Stimulated activated CD4-positive, alpha-beta T cell treated with anti-CD3 and anti-CD28 coated beads, Interleukin-1b, Interleukin-23, amount 100 ng/mL, for 4 hours (primary cell): ENCODE measurements around the gene CDK5RAP3.
"Not testable (repeated sequence)": the region's sequence is repeated elsewhere in the genome, so short reads cannot be mapped to it uniquely, and the experiment has no call there.

Experiments used
- DNase-seq, 2 donors: peaks; one replicate each; pipeline ENCODE4 v3.0.0-alpha.2; 2020; ENCODE audit warnings: low read depth in 2 of 2

Gene CDK5RAP3

GRCh38 chr17:47970725-47971499 lies at the start of gene CDK5RAP3:
TSS of gene CDK5RAP3 (plus strand) at chr17:47971113. CDS start at chr17:47971147, 34 bp downstream.
- DNase-seq: peak; percentile 97 to 98

- no peak for DNase-seq
These were observed 45.9 kb upstream of the CDK5RAP3 start for GRCh38 chr17:47924785-47925677.

- DNase-seq: no peak
These were observed 45.3 kb upstream of the CDK5RAP3 start for GRCh38 chr17:47925678-47925988.

DNA sequence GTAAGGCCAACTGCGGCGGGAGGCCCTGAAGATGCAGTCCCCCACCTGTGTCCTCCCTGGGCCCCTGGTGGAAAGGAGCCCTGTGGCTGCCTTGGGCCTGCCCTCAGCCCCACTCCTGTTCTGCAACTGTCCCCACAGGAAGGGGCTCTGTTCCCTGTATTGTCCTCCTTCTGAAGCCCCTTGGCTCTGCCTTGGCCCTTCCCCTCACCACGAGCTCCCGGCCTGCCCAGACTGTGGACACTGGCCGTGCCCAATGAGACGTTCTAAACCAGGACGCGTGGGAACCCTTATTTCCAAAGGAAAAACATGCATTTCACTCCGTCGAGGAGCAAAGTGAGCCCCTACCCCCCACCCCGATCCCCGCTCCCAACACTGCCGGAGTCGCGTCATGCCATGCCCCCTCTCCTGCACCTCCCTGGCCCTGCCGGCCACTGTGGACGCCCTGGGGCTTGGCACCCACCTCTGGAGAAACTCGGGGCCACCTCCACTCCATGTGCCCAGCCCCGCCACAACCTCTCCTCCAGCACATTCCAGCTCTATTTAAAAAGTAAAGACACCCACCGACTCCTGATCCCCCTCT lies 43.0 kb upstream of the CDK5RAP3 start:
- DNase-seq: no peak

DNA sequence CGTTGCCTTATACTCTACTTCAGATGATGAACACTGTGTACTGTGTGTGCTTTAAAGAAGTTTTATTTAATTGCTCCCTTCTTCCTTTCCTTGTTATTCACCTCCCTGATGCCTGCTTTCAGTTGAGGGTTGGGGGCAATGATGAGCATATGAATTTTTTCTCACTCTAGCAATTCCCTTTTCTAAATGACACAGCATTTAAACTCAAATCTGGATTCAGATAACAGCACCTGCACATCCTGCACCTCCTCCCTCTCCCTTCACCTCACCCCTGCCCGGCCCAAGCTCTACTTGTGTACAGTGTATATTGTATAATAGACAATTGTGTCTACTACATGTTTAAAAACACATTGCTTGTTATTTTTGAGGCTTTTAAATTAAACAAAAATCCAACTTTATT lies 42.5 kb upstream of the CDK5RAP3 start:
- no peak for DNase-seq

- no peak for DNase-seq
These were observed 41.5 kb upstream of the CDK5RAP3 start for GRCh38 chr17:47929218-47930000.

GRCh38 chr17:47931848-47932247 lies 39.1 kb upstream of the CDK5RAP3 start:
- DNase-seq: no peak

- DNase-seq: no peak
These were observed 36.1 kb upstream of the CDK5RAP3 start for GRCh38 chr17:47934856-47935255.

GRCh38 chr17:47935468-47935867 lies 35.4 kb upstream of the CDK5RAP3 start:
- not testable (repeated sequence) for DNase-seq

- no peak for DNase-seq
These were observed 35.0 kb upstream of the CDK5RAP3 start for GRCh38 chr17:47935961-47936360.

- no peak for DNase-seq
These were observed 33.0 kb upstream of the CDK5RAP3 start for GRCh38 chr17:47937941-47938340.

DNA sequence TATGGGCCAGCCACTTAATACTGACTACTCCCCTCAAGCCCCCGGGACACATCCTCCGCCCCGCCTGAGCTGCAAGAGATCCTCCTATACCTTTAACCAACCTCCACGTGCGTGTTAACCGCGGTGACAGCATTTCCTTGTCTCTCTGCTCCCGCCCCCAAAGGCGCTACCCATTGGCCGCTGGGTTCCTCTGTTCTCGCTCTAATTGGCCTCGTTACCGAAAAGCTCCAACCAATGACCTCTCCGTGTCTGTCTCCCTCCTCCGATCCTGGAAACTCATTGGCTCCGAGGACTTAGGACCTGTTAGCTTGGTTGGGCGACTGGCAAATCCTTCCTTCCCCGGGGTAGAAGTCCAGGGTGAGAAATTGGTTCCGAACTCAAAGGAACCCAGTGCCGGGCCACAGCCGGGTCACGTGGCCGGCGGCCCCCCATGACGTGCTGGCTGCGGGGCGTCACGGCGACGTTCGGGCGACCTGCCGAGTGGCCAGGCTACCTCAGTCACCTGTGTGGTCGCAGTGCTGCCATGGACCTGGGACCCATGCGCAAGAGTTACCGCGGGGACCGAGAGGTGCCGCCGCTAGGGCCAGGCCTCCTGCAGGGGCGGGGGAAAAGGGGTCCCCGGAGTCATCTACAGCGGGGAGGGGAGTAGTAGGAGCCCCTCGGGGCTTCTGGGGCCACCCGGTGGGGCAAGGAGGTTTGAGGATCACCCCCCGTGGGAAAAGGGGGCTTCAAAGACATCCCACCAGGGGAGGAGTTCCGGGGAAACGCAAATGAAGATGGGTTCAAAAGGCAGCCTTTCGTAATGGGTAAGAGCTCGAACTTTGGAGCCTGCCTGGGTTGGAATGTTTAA lies 29.4 kb upstream of the CDK5RAP3 start, which contains the start of gene PNPO:
Gene PNPO (plus strand): TSS at position 326 of the 850 bp plus-strand sequence. CDS start 105 bp downstream, at position 431.
- peak; percentile 82 to 88 for DNase-seq

- DNase-seq: no peak
These were observed 28.8 kb upstream of the CDK5RAP3 start for GRCh38 chr17:47942096-47942510.

GRCh38 chr17:47942568-47942967 lies 28.3 kb upstream of the CDK5RAP3 start:
- no peak for DNase-seq

DNA sequence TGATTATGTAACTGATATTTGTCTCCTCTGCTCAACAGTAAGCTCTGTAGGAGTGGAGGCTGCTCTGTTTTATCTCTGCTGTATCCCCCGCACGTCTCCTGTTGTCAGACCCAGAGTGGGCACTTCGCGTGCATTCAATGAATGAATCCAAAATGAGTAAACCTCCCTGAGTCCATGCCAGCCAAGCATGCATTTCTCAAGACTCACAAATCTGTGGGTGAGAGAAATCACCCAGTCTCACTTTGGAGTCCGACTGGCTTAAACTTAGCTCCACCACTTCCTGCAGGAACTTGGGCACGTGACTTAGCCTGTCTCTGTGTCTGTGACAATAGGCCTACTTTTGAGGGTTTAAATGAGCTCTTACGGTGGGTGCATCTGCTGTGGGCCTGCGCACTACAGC lies 25.8 kb upstream of the CDK5RAP3 start:
- no peak for DNase-seq

- DNase-seq: no peak
These were observed 25.1 kb upstream of the CDK5RAP3 start for GRCh38 chr17:47945529-47946508.

DNA sequence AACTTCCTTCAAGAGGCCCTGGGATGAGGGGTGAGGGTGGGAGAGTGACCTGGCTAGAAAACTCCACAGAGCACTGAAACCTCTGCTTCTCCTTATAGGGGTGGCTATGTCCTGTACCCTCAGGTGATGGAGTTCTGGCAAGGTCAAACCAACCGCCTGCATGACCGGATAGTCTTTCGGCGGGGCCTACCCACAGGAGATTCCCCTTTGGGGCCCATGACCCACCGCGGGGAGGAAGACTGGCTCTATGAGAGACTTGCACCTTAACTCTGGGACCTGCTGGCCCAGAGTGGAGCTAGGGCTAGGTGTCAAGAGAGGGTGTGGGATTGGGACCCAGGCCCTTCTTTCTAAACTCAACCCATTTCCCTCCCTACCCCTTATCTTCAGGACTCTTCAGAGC lies 24.4 kb upstream of the CDK5RAP3 start:
- no peak for DNase-seq

- DNase-seq: peak; percentile 61 to 62
These were observed 23.9 kb upstream of the CDK5RAP3 start for GRCh38 chr17:47946929-47947397.

DNA sequence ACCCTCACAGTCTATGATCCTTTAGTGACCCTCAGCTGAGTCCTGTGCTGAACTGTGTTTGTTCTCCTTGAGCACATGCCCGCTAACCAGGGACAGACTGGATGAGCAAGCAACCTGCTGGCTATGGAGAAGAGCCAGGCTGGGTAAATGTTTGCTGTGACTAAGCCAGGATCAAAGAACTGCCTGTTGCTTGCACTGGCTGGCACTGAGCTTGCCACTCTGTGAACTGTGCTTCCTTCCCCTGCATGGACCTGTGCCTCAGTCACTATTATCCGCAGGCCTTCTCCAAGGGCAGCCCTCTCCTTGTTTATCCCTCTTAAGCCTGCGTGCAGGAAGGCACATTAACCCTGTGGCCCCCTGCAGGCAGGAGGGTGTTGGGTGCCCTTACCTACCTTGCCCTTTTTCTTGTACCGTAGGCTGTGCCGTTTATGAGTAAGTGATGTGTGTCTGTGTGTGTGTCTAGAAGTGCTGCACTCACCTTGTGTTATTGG lies 22.2 kb upstream of the CDK5RAP3 start:
- no peak for DNase-seq
